Bronchial epithelial cell (primary cell): ENCODE measurements around the gene MVK. TPM values are rescaled to one million over a fixed set of nuclear protein-coding genes. Genes with fewer than 3 reads are reported as not detected.

ENCODE experiments used
- DNase-seq: peaks from one replicate; pipeline ENCODE4 v3.0.0-alpha.2; 2010; ENCODE audit warnings: low read depth
- FAIRE-seq: peaks from 2 replicates; lab custom pipeline; 2011; peaks lifted over from hg19 to GRCh38; lab: Jason Lieb, UNC
- H3K27me3 ChIP-seq: 2 replicates; pipeline ENCODE4 v1.5.1; 2011; ENCODE audit warnings: low read length; ENCODE audit not compliant: control insufficient read depth, insufficient read depth
- H3K36me3 ChIP-seq: 2 replicates; pipeline ENCODE4 v1.5.1; 2011; ENCODE audit warnings: low read length; ENCODE audit not compliant: control insufficient read depth, insufficient read depth
- H3K4me3 ChIP-seq: 2 replicates; pipeline ENCODE4 v1.5.1; 2011; ENCODE audit warnings: mild to moderate bottlenecking, low read depth, low read length, control low read depth
- CTCF ChIP-seq: IDR thresholded peaks from 2 replicates; pipeline ENCODE4 v1.5.1; 2011; ENCODE audit warnings: mild to moderate bottlenecking, moderate library complexity, low read length, control low read depth, inconsistent platforms; ENCODE audit not compliant: insufficient read depth, severe bottlenecking
- total RNA-seq: library from RNA; depleted of rRNA; stranded (reverse); fragments of >200 nt; gene quantifications from 2 replicates; pipeline ENCODE4 v1.2.1, GENCODE V29; 2014

The MVK gene
- 14.3 and 16.1 TPM in 2 replicates for total RNA-seq

DNA sequence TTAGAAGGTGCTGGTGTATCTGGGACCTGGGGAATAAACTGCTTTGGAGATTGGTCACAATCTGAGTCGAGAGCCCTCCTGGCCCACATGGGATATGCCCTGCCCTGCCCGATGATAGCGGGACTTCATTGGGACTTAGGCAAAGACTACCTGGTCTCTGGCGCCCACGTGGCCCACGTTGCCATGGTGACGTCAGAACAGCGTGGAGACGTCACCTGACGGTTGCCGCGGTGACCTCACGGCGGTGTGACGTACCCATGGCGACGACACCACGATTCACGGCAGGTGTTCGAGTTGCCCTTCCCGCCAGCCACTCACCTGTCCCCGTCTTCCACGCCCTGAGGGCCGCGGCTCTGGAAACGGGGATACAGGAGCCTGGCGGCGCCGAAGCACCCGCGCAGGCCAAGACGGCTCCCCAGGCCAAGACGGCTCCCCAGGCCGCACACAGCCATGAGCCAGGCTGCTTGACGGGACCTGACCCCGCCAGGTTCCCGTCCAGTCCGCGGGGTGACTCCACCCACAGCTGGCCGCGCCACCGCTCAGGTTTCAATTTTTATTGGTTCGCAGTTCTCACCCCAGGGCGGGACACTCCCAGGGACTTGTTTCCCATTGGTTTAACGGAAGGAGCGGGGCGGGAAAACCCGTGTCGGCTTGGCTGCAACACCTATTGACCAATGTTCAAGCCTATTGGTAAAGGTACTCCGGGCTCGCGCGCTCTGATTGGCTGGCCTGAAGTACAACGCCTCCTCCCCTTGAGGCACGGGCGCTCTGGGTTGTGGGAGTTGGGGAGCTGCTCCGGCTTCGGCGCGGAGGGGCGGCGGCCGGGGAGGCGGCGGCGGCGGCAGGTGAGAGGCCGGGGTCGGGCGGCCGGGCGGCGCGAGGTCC, at the start of gene MVK, which contains the start of gene MMAB:
MVK (plus strand) TSS at position 766 of the 885 bp plus-strand sequence. CDS start 1,029 bp downstream, outside the sequence.
MMAB (minus strand) TSS at position 476 of the 885 bp plus-strand sequence; CDS start at position 452, 24 bp downstream.
- DNase-seq (peak; percentile 99), FAIRE-seq (no peak)
- Histone ChIP-seq H3K4me3 (peak within 1 kb of the TSS; percentile 44), H3K36me3 (peaks cover 14% of the 10 kb centered on the region), H3K27me3 (no peaks in the 10 kb centered on the region)
- TF ChIP-seq CTCF, result no peak

- DNase-seq (no peak), FAIRE-seq (no peak)
- Histone ChIP-seq H3K36me3 (peaks cover 33% of the 10 kb centered on the region), H3K4me3 (no peak overlapping the region), H3K27me3 (no peaks in the 10 kb centered on the region)
- TF ChIP-seq CTCF, result no peak
Measured at GRCh38 chr12:109524466-109525278, 48.9 kb upstream of the MVK start.

GRCh38 chr12:109525279-109525585, 48.4 kb upstream of the MVK start:
- DNase-seq (no peak), FAIRE-seq (peak; percentile 13)
- no peak for TF ChIP-seq CTCF
- Histone ChIP-seq H3K4me3 (no peak overlapping the region), H3K27me3 (no peaks in the 10 kb centered on the region), H3K36me3 (peaks cover 31% of the 10 kb centered on the region)

DNA sequence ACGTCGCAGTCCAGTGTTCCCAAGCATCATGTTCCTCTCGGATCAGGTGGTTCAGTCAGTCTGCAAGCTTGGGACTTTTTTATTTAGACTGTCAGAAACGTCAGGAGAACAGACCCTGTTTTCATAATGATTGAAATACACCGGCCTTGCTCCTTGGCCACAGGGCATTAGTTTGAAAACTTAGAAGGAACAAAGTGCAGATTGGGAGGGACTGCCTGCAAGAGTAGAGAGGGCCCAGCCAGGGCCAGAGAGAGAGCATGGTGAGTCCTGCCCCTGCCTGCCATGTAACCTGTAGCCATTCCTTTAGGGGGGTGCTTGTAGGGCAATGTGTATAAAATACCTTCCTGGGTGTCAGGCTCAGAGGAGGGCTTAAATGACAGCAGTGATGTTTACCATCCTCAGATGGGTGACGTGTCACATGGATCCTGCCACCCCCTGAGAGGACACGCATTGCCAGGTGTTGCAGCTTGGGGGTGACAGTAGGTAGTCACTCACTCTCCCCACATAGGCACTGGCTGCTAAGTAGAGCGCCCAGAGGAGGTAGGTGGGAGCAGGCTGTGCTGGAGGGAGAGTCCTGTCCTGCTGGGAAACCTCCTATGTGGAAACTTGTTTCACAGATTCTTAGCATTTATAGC, 46.0 kb upstream of the MVK start:
- Histone ChIP-seq H3K36me3 (peaks cover 26% of the 10 kb centered on the region), H3K27me3 (no peaks in the 10 kb centered on the region), H3K4me3 (no peak overlapping the region)
- FAIRE-seq (peak; percentile 60), DNase-seq (no peak)
- TF ChIP-seq CTCF, result no peak

GRCh38 chr12:109529691-109530640, 43.6 kb upstream of the MVK start:
- Histone ChIP-seq H3K4me3 (no peak overlapping the region), H3K27me3 (no peaks in the 10 kb centered on the region), H3K36me3 (peaks cover 16% of the 10 kb centered on the region)
- no peak for TF ChIP-seq CTCF
- FAIRE-seq, result no peak
- no peak for DNase-seq
